Body of pancreas (tissue), 4 donors: ENCODE results near the gene OR5M10. TPM values are rescaled to one million over a fixed set of nuclear protein-coding genes. Genes with fewer than 3 reads are reported as not detected.
"Not testable (repeated sequence)": the region's sequence is repeated elsewhere in the genome, so short reads cannot be mapped to it uniquely, and the experiment has no call there.

ENCODE experiments used
- ATAC-seq: fragments of 150-250 bp; one replicate; pipeline ENCODE4 v1.9.1; 2016
- DNase-seq, 4 donors: peaks; one replicate each; pipeline ENCODE4 v3.0.0-alpha.2; 2019
- H3K27ac ChIP-seq, 4 donors: fragments of 200-600 bp; sonication (generic); 1 replicate in 3 of 4; 2 replicates in 1 of 4; pipeline versions ENCODE4 v1.5.1 to v1.6.1; 2016 to 2019; ENCODE audit warnings: mild to moderate bottlenecking in 1 of 4, mixed read lengths in 1 of 4, moderate library complexity in 1 of 4
- H3K27me3 ChIP-seq, 2 donors: fragments of 200-600 bp; sonication (generic); one replicate each; pipeline ENCODE4 v1.6.0; 2016; ENCODE audit warnings: mild to moderate bottlenecking in 1 of 2
- H3K36me3 ChIP-seq, 2 donors: fragments of 200-600 bp; sonication (generic); replicated peaks in 1 of 2; 2 replicates each; pipeline ENCODE4 v1.5.1; 2016; ENCODE audit warnings: low read depth in 2 of 2; ENCODE audit not compliant: insufficient read depth in 1 of 2
- H3K4me1 ChIP-seq: fragments of 200-600 bp; sonication (generic); one replicate; pipeline ENCODE4 v1.6.0; 2016
- H3K4me3 ChIP-seq, 2 donors: fragments of 200-600 bp; sonication (generic); 1 replicate in 1 of 2; 2 replicates in 1 of 2; pipeline ENCODE4 v1.5.1; 2016 to 2019
- H3K9me3 ChIP-seq, 3 donors: fragments of 200-600 bp; sonication (generic); 1 replicate in 2 of 3; 2 replicates in 1 of 3; pipeline ENCODE4 v1.5.1; 2016
- POLR2A ChIP-seq, 3 donors: fragments of 450-650 bp; IDR thresholded peaks; one replicate each; pipeline ENCODE4 v1.6.1; 2016; ENCODE audit warnings: antibody characterized with exemption in 3 of 3, mild to moderate bottlenecking in 2 of 3
- whole genome bisulfite sequencing, 2 donors: methylation state at CpG; one replicate each; pipeline ENCODE4 v1.1.5; 2017; 5-methylcytosine and 5-hydroxymethylcytosine counted together
- intact Hi-C: fragments of 100-400 bp; cut with DNase I; formaldehyde crosslinking; loops from one replicate; pipeline ENCODE4 v1.15.1; 2023
- total RNA-seq, 2 donors: library from RNA; depleted of rRNA; stranded (reverse); fragments of >200 nt; gene quantifications; one replicate each; pipeline ENCODE4 v1.1.0, GENCODE V29; 2016
- TF ChIP-seq, protein P1 (sequence below), 7 experiments: fragments of 450-650 bp in 4 of 7; fragments of 200-600 bp in 3 of 7; sonication (generic) in 3 of 7; IDR thresholded peaks; one replicate each; pipeline ENCODE4 v1.5.1; 2016 to 2019; ENCODE audit warnings: antibody characterized with exemption in 7 of 7

The OR5M10 gene
- not detected for total RNA-seq

DNA sequence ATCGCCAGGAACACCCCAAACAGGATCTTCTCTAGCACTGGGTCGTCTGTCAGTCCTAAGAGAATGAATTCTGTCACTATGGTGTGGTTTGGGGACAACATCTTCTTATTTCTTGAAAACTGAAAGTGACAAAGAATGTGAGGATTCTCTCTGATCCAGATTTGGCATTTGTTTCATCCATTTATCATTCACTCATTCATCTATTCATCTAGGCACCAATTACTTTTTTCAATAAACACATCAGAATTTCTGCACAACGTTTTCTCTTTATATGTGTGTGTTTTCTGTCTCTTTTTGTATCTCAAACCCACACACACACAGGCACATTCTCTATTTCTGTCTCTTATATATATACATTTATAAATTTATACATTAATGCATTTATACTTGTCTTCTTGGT is at the start of gene OR5M10:
OR5M10 (minus strand) TSS at position 101 of the 400 bp plus-strand sequence; CDS start at position 101, 0 bp downstream.
- Histone ChIP-seq H3K27ac (no peak within 1 kb of the TSS), H3K4me3 (no peak within 1 kb of the TSS), H3K9me3 (no peaks in the 10 kb centered on the region), H3K36me3 (no peaks in the 10 kb centered on the region), H3K4me1 (no peaks in the 10 kb centered on the region), H3K27me3 (no peaks in the 10 kb centered on the region)
- no peak for DNase-seq
- TF ChIP-seq, protein P1, sequence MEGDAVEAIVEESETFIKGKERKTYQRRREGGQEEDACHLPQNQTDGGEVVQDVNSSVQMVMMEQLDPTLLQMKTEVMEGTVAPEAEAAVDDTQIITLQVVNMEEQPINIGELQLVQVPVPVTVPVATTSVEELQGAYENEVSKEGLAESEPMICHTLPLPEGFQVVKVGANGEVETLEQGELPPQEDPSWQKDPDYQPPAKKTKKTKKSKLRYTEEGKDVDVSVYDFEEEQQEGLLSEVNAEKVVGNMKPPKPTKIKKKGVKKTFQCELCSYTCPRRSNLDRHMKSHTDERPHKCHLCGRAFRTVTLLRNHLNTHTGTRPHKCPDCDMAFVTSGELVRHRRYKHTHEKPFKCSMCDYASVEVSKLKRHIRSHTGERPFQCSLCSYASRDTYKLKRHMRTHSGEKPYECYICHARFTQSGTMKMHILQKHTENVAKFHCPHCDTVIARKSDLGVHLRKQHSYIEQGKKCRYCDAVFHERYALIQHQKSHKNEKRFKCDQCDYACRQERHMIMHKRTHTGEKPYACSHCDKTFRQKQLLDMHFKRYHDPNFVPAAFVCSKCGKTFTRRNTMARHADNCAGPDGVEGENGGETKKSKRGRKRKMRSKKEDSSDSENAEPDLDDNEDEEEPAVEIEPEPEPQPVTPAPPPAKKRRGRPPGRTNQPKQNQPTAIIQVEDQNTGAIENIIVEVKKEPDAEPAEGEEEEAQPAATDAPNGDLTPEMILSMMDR (IDR thresholded peaks at IDR 0.05), result no peak
- TF ChIP-seq POLR2A (IDR thresholded peaks at IDR 0.05), result no peak
- ATAC-seq, result no peak
- intact Hi-C loops, result no loop called here
- WGBS, 2 donors, result 36% methylated on average over 3 of the region's 3 CpGs

DNA sequence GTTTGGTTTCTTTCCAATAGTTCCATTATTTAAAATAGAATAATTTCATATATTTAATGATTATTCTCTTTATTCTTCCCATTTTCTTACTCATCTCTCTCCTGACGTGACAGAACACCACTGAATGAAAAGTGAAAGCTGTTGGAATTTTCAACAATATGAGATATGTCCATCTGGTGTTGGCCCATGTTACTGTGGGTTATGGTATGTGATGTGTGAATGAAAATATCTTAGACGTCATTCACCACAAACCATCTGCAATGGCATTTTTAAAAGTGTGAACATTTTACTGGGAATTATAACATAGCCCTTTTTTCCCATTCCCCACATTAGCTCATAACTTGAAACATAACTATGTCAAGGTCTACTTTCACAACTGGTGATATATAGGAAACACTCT is 48.4 kb upstream of the OR5M10 start:
- no peaks in the 10 kb centered on the region for H3K4me1 ChIP-seq
- no peak for DNase-seq
- H3K27ac ChIP-seq, result no peak overlapping the region
- no peaks in the 10 kb centered on the region for H3K9me3 ChIP-seq
- H3K36me3 ChIP-seq, result no peaks in the 10 kb centered on the region
- no peak overlapping the region for H3K4me3 ChIP-seq
- TF ChIP-seq POLR2A (IDR thresholded peaks at IDR 0.05), result no peak
- TF ChIP-seq, protein P1 (IDR thresholded peaks at IDR 0.05), result no peak
- no peak for ATAC-seq
- 39 to 45% methylated on average over 2 of the region's 2 CpGs for WGBS, 2 donors
- intact Hi-C loops, result no loop called here
- no peaks in the 10 kb centered on the region for H3K27me3 ChIP-seq

DNA sequence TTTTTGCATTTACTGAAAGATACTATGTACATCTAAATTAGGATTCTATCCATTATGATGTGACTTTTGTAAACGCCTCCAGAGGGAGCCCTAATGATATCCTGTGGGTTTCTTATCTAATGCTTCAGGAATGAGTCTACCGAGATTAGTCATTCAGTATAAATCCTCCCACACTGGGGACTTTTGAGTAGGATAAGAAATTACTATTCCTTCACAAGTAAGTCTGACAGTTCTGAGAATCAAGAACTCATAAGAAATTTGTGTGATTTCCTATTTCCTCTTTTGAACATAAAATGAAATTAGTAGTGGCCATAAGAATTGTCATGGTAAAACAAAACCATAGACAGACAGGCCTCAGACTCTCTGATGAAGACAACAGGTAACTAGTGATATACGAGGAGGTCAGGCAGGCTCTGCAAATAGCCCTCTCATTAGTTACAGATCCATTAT is 47.2 kb upstream of the OR5M10 start:
- TF ChIP-seq, protein P1 (IDR thresholded peaks at IDR 0.05), result peak in 6 of 7 experiments; percentile 18 to 35 (median 26)
- TF ChIP-seq POLR2A (IDR thresholded peaks at IDR 0.05), result no peak
- no peaks in the 10 kb centered on the region for H3K4me1 ChIP-seq
- 0 to 1% methylated on average over 3 of the region's 3 CpGs for WGBS, 2 donors
- no peak overlapping the region for H3K4me3 ChIP-seq
- no peak for DNase-seq
- H3K27ac ChIP-seq, result no peak overlapping the region
- no peaks in the 10 kb centered on the region for H3K9me3 ChIP-seq
- H3K36me3 ChIP-seq, result no peaks in the 10 kb centered on the region
- intact Hi-C loops, result no loop called here
- peak; percentile 50 for ATAC-seq
- no peaks in the 10 kb centered on the region for H3K27me3 ChIP-seq

DNA sequence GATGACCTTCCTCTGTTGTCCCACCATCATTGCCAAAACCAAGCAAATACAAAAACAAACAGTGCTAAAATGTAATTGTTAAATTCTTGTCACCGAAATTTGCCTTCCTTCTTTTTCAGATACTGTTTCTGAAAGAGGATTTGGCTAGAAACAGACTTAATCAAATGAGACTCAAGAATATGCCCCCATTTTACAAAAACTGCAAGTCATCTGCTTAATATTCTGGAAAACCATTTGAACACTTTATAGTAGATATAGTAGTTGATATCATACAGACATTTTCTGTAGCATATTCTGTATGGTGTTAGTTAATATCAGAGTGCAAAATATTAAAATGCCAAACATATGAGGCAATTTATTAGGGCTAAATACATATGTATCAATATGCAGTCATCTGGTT is 33.7 kb upstream of the OR5M10 start:
- no peak for DNase-seq
- H3K36me3 ChIP-seq, result no peaks in the 10 kb centered on the region
- TF ChIP-seq, protein P1 (IDR thresholded peaks at IDR 0.05), result no peak
- no peak for TF ChIP-seq POLR2A (IDR thresholded peaks at IDR 0.05)
- intact Hi-C loops, result no loop called here
- WGBS, 2 donors, result 66 to 74% methylated on average over 1 of the region's 1 CpG
- H3K4me3 ChIP-seq, result no peak overlapping the region
- H3K9me3 ChIP-seq, result no peaks in the 10 kb centered on the region
- H3K27me3 ChIP-seq, result no peaks in the 10 kb centered on the region
- H3K27ac ChIP-seq, result no peak overlapping the region
- no peaks in the 10 kb centered on the region for H3K4me1 ChIP-seq
- no peak for ATAC-seq

- H3K4me1 ChIP-seq, H3K27ac ChIP-seq, H3K4me3 ChIP-seq, H3K9me3 ChIP-seq, intact Hi-C loops, DNase-seq, ATAC-seq, H3K27me3 ChIP-seq, H3K36me3 ChIP-seq: not testable (repeated sequence)
- 81% methylated on average over 12 to 18 of the region's 20 CpGs for WGBS, 2 donors
Measured at GRCh38 chr11:56592088-56592717, 14.7 kb upstream of the OR5M10 start.
